CD14-positive monocyte (primary cell): ENCODE results near the gene PACSIN3. TPM values are rescaled to one million over a fixed set of nuclear protein-coding genes. Genes with fewer than 3 reads are reported as not detected.

Experiments
- DNase-seq, 3 donors: peaks; one replicate each; pipeline ENCODE4 v3.0.0-alpha.2; 2011 to 2022
- H2AFZ ChIP-seq: 2 replicates; pipeline ENCODE4 v1.6.0; 2012; ENCODE audit warnings: mild to moderate bottlenecking, low read depth, low read length, inconsistent platforms; ENCODE audit not compliant: insufficient read depth, poor library complexity, severe bottlenecking
- H3K27ac ChIP-seq, 2 donors: 1 replicate in 1 of 2; 2 replicates in 1 of 2; pipeline ENCODE4 v1.5.1; 2012 to 2013; ENCODE audit warnings: low read length in 2 of 2, control low read depth in 1 of 2, inconsistent platforms in 1 of 2, low read depth in 1 of 2, mild to moderate bottlenecking in 1 of 2
- H3K27me3 ChIP-seq, 2 donors: one replicate each; pipeline versions ENCODE4 v1.6.0 to v1.6.1; 2011 to 2013; ENCODE audit warnings: low read length in 2 of 2; ENCODE audit not compliant: control insufficient read depth in 2 of 2, insufficient read depth in 2 of 2
- H3K36me3 ChIP-seq, 2 donors: replicated peaks in 1 of 2; 1 replicate in 1 of 2; 2 replicates in 1 of 2; pipeline versions ENCODE4 v1.5.1 to v1.6.1; 2012 to 2013; ENCODE audit warnings: low read length in 2 of 2, control low read depth in 1 of 2, inconsistent platforms in 1 of 2, mild to moderate bottlenecking in 1 of 2; ENCODE audit not compliant: insufficient read depth in 2 of 2, control insufficient read depth in 1 of 2
- H3K4me1 ChIP-seq, 2 donors: 1 replicate in 1 of 2; 2 replicates in 1 of 2; pipeline versions ENCODE4 v1.5.1 to v1.6.1; 2012 to 2013; ENCODE audit warnings: low read length in 2 of 2, control low read depth in 1 of 2, inconsistent platforms in 1 of 2, mild to moderate bottlenecking in 1 of 2, moderate library complexity in 1 of 2; ENCODE audit not compliant: insufficient read depth in 2 of 2, control insufficient read depth in 1 of 2
- H3K4me2 ChIP-seq: replicated peaks from 2 replicates; pipeline ENCODE3; 2012; ENCODE audit warnings: low read length, moderate library complexity, mild to moderate bottlenecking; ENCODE audit not compliant: poor library complexity, severe bottlenecking; ENCODE audit errors: extremely low read depth
- H3K4me3 ChIP-seq, 3 experiments: fragments of 200-600 bp in 1 of 3; sonication (generic) in 1 of 3; replicated peaks in 1 of 3; 1 replicate in 2 of 3; 2 replicates in 1 of 3; pipeline ENCODE4 v1.5.1; 2011 to 2013; ENCODE audit warnings: low read length in 3 of 3, mild to moderate bottlenecking in 3 of 3, control low read depth in 2 of 3, low read depth in 2 of 3, inconsistent platforms in 1 of 3, moderate library complexity in 1 of 3
- H3K79me2 ChIP-seq: 2 replicates; pipeline ENCODE4 v1.6.0; 2012; ENCODE audit warnings: mild to moderate bottlenecking, control low read depth, inconsistent platforms, low read length, moderate library complexity; ENCODE audit not compliant: insufficient read depth
- H3K9ac ChIP-seq: 2 replicates; pipeline ENCODE4 v1.6.0; 2017; ENCODE audit warnings: low read length, mild to moderate bottlenecking; ENCODE audit not compliant: insufficient read depth, poor library complexity, severe bottlenecking
- H3K9me3 ChIP-seq, 2 donors: replicated peaks in 1 of 2; 1 replicate in 1 of 2; 2 replicates in 1 of 2; pipeline versions ENCODE4 v1.5.1 to v1.6.1; 2012 to 2013; ENCODE audit warnings: low read length in 2 of 2, control low read depth in 1 of 2; ENCODE audit not compliant: control insufficient read depth in 1 of 2, insufficient read depth in 1 of 2
- H4K20me1 ChIP-seq: 2 replicates; pipeline ENCODE4 v1.6.0; 2012; ENCODE audit warnings: mild to moderate bottlenecking, low read length, control low read depth, moderate library complexity; ENCODE audit not compliant: insufficient read depth
- H3K27ac Mint-ChIP-seq, 7 donors: one replicate each; pipeline ENCODE4 v1.8.0; 2020; ENCODE audit warnings: mild to moderate bottlenecking in 7 of 7, mixed read lengths in 7 of 7, moderate library complexity in 6 of 7, inconsistent platforms in 2 of 7
- H3K27me3 Mint-ChIP-seq, 3 donors: one replicate each; pipeline ENCODE4 v1.8.0; 2021 to 2022; ENCODE audit warnings: low read depth in 3 of 3, mild to moderate bottlenecking in 3 of 3, mixed read lengths in 3 of 3, moderate library complexity in 3 of 3, inconsistent platforms in 1 of 3
- H3K36me3 Mint-ChIP-seq, 2 donors: one replicate each; pipeline ENCODE4 v1.8.0; 2020; ENCODE audit warnings: mixed read lengths in 2 of 2, inconsistent platforms in 1 of 2, mild to moderate bottlenecking in 1 of 2
- H3K4me1 Mint-ChIP-seq: one replicate; pipeline ENCODE4 v1.8.0; 2020; ENCODE audit warnings: mild to moderate bottlenecking, mixed read lengths
- H3K4me3 Mint-ChIP-seq, 2 donors: one replicate each; pipeline ENCODE4 v1.8.0; 2020; ENCODE audit warnings: mild to moderate bottlenecking in 2 of 2, mixed read lengths in 2 of 2, moderate library complexity in 1 of 2
- H3K9me3 Mint-ChIP-seq, 7 donors: one replicate each; pipeline ENCODE4 v1.8.0; 2020 to 2022; ENCODE audit warnings: mixed read lengths in 7 of 7, mild to moderate bottlenecking in 6 of 7, moderate library complexity in 6 of 7, inconsistent platforms in 2 of 7
- WGBS: methylation state at CpG from one replicate; pipeline ENCODE4 v1.1.5; 2013; ENCODE audit warnings: missing lambda C conversion rate; ENCODE audit not compliant: insufficient coverage; 5-methylcytosine and 5-hydroxymethylcytosine counted together
- intact Hi-C, 2 donors: fragments of 100-400 bp; cut with micrococcal nuclease; formaldehyde crosslinking; loops; one replicate each; pipeline versions ENCODE4 v1.15.0 to v1.15.1; 2023
- polyA plus RNA-seq, 3 donors: library from polyadenylated mRNA; depleted of rRNA in 1 of 3; unstranded in 2 of 3; stranded (reverse) in 1 of 3; fragments of 300-500 nt in 2 of 3; fragments of >200 nt in 1 of 3; fragmentation: Illumina TruSeq in 2 of 3; gene quantifications; 1 replicate in 2 of 3; 2 replicates in 1 of 3; pipeline ENCODE4 v1.2.3, GENCODE V29; 2012 to 2021
- TF ChIP-seq, protein P1 (sequence below): fragments of 200-600 bp; IDR thresholded peaks from one replicate; pipeline ENCODE4 v1.8.0; 2022; ENCODE audit warnings: antibody characterized with exemption, mild to moderate bottlenecking

Gene PACSIN3
- polyA plus RNA-seq, 3 donors, result not detected

- H3K4me1 ChIP-seq, result no peaks in the 10 kb centered on the region
- Mint-ChIP-seq H3K36me3 (peaks cover 0 to 2% of the 10 kb centered on the region in 2 donors), H3K27me3 (no peaks in the 10 kb centered on the region), H3K4me1 (no peaks in the 10 kb centered on the region), H3K4me3 (no peak overlapping the region), H3K9me3 (no peaks in the 10 kb centered on the region), H3K27ac (no peak overlapping the region)
- no peak overlapping the region for H3K4me3 ChIP-seq
- no peak overlapping the region for H3K4me2 ChIP-seq
- no peak for DNase-seq
- H4K20me1 ChIP-seq, result no peaks in the 10 kb centered on the region
- no peaks in the 10 kb centered on the region for H3K36me3 ChIP-seq
- H2AFZ ChIP-seq, result no peak overlapping the region
- H3K9ac ChIP-seq, result no peak overlapping the region
- TF ChIP-seq, protein P1, sequence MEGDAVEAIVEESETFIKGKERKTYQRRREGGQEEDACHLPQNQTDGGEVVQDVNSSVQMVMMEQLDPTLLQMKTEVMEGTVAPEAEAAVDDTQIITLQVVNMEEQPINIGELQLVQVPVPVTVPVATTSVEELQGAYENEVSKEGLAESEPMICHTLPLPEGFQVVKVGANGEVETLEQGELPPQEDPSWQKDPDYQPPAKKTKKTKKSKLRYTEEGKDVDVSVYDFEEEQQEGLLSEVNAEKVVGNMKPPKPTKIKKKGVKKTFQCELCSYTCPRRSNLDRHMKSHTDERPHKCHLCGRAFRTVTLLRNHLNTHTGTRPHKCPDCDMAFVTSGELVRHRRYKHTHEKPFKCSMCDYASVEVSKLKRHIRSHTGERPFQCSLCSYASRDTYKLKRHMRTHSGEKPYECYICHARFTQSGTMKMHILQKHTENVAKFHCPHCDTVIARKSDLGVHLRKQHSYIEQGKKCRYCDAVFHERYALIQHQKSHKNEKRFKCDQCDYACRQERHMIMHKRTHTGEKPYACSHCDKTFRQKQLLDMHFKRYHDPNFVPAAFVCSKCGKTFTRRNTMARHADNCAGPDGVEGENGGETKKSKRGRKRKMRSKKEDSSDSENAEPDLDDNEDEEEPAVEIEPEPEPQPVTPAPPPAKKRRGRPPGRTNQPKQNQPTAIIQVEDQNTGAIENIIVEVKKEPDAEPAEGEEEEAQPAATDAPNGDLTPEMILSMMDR, result no peak
- no peak overlapping the region for H3K27ac ChIP-seq
- no peaks in the 10 kb centered on the region for H3K27me3 ChIP-seq
- no peaks in the 10 kb centered on the region for H3K9me3 ChIP-seq
- H3K79me2 ChIP-seq, result no peaks in the 10 kb centered on the region
- intact Hi-C loops, result no loop called here
Measured at GRCh38 chr11:47132490-47132889, 53.7 kb downstream of the PACSIN3 start.

- intact Hi-C loops, result no loop called here
- Mint-ChIP-seq H3K36me3 (no peaks in the 10 kb centered on the region), H3K27ac (no peak overlapping the region), H3K4me3 (no peak overlapping the region), H3K9me3 (no peaks in the 10 kb centered on the region), H3K27me3 (no peaks in the 10 kb centered on the region), H3K4me1 (no peaks in the 10 kb centered on the region)
- DNase-seq, result no peak
- Histone ChIP-seq H4K20me1 (no peaks in the 10 kb centered on the region), H3K36me3 (no peaks in the 10 kb centered on the region), H3K9ac (no peak overlapping the region), H3K27ac (no peak overlapping the region), H2AFZ (no peak overlapping the region), H3K4me2 (no peak overlapping the region), H3K27me3 (no peaks in the 10 kb centered on the region), H3K9me3 (no peaks in the 10 kb centered on the region), H3K4me3 (no peak overlapping the region), H3K79me2 (no peaks in the 10 kb centered on the region), H3K4me1 (no peaks in the 10 kb centered on the region)
- no CpG with 5 or more reads among the region's 2 CpGs for WGBS
- TF ChIP-seq, protein P1, result no peak
Measured at GRCh38 chr11:47131136-47131535, 55.1 kb downstream of the PACSIN3 start.
